ENCODE measurements around the gene ADAM10. TPM values are rescaled to one million over a fixed set of nuclear protein-coding genes. Genes with fewer than 3 reads are reported as not detected.

Gene ADAM10
- total RNA-seq, 4 donors from 2014 or later: 42.9 to 83.3 (median 62.7) TPM

DNA sequence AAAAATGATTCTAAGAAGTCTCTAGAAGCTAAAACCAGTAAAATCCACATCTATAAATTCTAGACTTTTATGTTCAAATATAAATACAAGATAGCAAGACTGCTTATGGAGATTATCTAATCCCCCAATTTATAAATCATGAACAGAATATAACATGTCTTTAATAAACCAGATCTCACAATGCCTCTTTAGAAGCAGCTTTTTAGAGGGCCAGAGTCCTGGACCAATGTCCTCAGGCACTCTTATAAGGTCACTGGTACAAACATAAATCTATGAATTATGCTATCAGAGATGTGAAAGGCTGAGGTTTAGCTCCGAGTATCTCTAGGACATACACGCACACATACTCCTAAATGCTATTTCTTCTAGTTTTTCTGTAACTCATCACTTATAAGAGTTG, 78.3 kb downstream of the ADAM10 start:
- no peaks in the 10 kb centered on the region for H3K27me3 ChIP-seq
- no peak for DNase-seq
- no peaks in the 10 kb centered on the region for H3K36me3 ChIP-seq
- H3K4me3 ChIP-seq: no peak overlapping the region
- TF ChIP-seq, protein P1, sequence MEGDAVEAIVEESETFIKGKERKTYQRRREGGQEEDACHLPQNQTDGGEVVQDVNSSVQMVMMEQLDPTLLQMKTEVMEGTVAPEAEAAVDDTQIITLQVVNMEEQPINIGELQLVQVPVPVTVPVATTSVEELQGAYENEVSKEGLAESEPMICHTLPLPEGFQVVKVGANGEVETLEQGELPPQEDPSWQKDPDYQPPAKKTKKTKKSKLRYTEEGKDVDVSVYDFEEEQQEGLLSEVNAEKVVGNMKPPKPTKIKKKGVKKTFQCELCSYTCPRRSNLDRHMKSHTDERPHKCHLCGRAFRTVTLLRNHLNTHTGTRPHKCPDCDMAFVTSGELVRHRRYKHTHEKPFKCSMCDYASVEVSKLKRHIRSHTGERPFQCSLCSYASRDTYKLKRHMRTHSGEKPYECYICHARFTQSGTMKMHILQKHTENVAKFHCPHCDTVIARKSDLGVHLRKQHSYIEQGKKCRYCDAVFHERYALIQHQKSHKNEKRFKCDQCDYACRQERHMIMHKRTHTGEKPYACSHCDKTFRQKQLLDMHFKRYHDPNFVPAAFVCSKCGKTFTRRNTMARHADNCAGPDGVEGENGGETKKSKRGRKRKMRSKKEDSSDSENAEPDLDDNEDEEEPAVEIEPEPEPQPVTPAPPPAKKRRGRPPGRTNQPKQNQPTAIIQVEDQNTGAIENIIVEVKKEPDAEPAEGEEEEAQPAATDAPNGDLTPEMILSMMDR (IDR thresholded peaks at IDR 0.05): no peak
- TF ChIP-seq POLR2A (IDR thresholded peaks at IDR 0.05): no peak
- no peaks in the 10 kb centered on the region for H3K4me1 ChIP-seq
- H3K27ac ChIP-seq: no peak overlapping the region
- H3K9me3 ChIP-seq: no peaks in the 10 kb centered on the region

DNA sequence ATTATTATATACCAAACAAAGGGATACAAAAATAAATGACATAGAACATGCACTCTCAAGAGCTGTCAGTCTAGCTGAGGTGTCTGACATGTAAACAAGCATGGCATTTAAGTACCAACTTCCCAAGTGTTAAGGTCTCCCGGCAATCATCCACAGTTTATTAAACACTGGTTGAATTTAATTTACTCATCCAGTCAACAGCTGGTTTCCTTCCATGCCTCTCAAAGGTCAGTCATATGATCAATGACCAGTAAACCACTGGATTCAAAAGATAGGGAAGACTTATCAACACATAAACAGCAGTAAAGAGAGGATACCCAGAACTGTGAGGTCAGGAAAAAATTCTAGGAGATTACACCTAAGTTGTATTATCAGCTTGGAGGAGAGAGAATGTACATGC, 80.4 kb downstream of the ADAM10 start:
- no peaks in the 10 kb centered on the region for H3K4me1 ChIP-seq
- TF ChIP-seq, protein P1 (IDR thresholded peaks at IDR 0.05): no peak
- TF ChIP-seq POLR2A (IDR thresholded peaks at IDR 0.05): no peak
- H3K9me3 ChIP-seq: no peaks in the 10 kb centered on the region
- H3K27ac ChIP-seq: no peak overlapping the region
- H3K4me3 ChIP-seq: no peak overlapping the region
- peaks cover 0 to 3% (median 0%) of the 10 kb centered on the region in 3 donors for H3K36me3 ChIP-seq
- no peak for DNase-seq
- no peaks in the 10 kb centered on the region for H3K27me3 ChIP-seq

- Histone ChIP-seq H3K4me1 (no peaks in the 10 kb centered on the region), H3K27me3 (no peaks in the 10 kb centered on the region), H3K4me3 (no peak overlapping the region), H3K9me3 (no peaks in the 10 kb centered on the region), H3K36me3 (peaks cover 0 to 12% (median 0%) of the 10 kb centered on the region in 3 donors), H3K27ac (no peak overlapping the region)
- no peak for DNase-seq
- no peak for TF ChIP-seq POLR2A (IDR thresholded peaks at IDR 0.05)
- TF ChIP-seq, protein P1 (IDR thresholded peaks at IDR 0.05): no peak
Measured at GRCh38 chr15:58666957-58667356, 82.5 kb downstream of the ADAM10 start.

- H3K4me1 ChIP-seq: no peaks in the 10 kb centered on the region
- no peak overlapping the region for H3K27ac ChIP-seq
- TF ChIP-seq POLR2A (IDR thresholded peaks at IDR 0.05): no peak
- TF ChIP-seq, protein P1 (IDR thresholded peaks at IDR 0.05): no peak
- H3K9me3 ChIP-seq: no peaks in the 10 kb centered on the region
- no peak overlapping the region for H3K4me3 ChIP-seq
- H3K36me3 ChIP-seq: peaks cover 0 to 13% (median 0%) of the 10 kb centered on the region in 3 donors
- no peaks in the 10 kb centered on the region for H3K27me3 ChIP-seq
- DNase-seq: no peak
Measured at GRCh38 chr15:58665672-58666071, 83.8 kb downstream of the ADAM10 start.

- Histone ChIP-seq H3K4me3 (no peak overlapping the region), H3K27me3 (no peaks in the 10 kb centered on the region), H3K27ac (no peak overlapping the region), H3K4me1 (no peaks in the 10 kb centered on the region), H3K9me3 (no peaks in the 10 kb centered on the region), H3K36me3 (peaks cover 0 to 10% (median 0%) of the 10 kb centered on the region in 3 donors)
- TF ChIP-seq, protein P1 (IDR thresholded peaks at IDR 0.05): no peak
- DNase-seq: no peak
Measured at GRCh38 chr15:58650102-58650501, 99.4 kb downstream of the ADAM10 start.

DNA sequence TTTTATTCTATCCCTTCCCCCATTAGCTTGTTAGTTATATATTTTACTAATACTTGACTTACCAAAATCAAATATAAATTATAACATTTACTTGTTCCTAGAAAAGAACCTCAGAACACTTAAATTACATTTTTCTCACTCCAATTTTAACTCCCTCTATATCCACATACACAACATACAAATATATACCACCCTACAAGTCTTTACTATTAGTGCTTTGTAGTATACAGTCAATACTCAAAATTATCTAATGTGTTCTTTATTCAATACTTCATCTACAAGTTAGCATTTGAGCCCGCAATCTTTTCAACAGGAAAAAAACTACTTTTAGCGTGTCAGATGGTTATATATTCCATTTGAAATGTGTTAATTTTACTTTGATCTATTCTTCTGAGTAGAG, 100.3 kb downstream of the ADAM10 start:
- H3K27me3 ChIP-seq: no peaks in the 10 kb centered on the region
- H3K36me3 ChIP-seq: peaks cover 0 to under 1% (median 0%) of the 10 kb centered on the region in 3 donors
- no peaks in the 10 kb centered on the region for H3K4me1 ChIP-seq
- H3K9me3 ChIP-seq: no peaks in the 10 kb centered on the region
- H3K27ac ChIP-seq: no peak overlapping the region
- no peak for DNase-seq
- H3K4me3 ChIP-seq: no peak overlapping the region
- TF ChIP-seq POLR2A (IDR thresholded peaks at IDR 0.05): no peak
- TF ChIP-seq, protein P1 (IDR thresholded peaks at IDR 0.05): no peak

Data from Peyer's patch (tissue), 4 donors.